HEK293T (cell line): ENCODE results near the gene GARIN5A.

Experiments
- CTCF ChIA-PET: fragments of 350-600 bp; formaldehyde crosslinking; extraction: SDS; loops from one replicate; lab custom pipeline; 2021; ENCODE audit warnings: antibody characterized with exemption, inconsistent platforms; lab: Yijun Ruan, JAX
- POLR2A ChIA-PET: fragments of 350-600 bp; formaldehyde crosslinking; extraction: SDS; loops from one replicate; lab custom pipeline; 2020; ENCODE audit warnings: antibody characterized with exemption, inconsistent platforms; lab: Yijun Ruan, JAX
- DNase-seq: peaks from one replicate; pipeline ENCODE4 v3.0.0; 2012; ENCODE audit warnings: mixed read lengths; ENCODE audit errors: extremely low spot score
- ARNT ChIP-seq: fragments of 450-650 bp; IDR thresholded peaks from 2 replicates; pipeline ENCODE4 v1.6.1; 2017; ENCODE audit warnings: mild to moderate bottlenecking
- BHLHE40 ChIP-seq: fragments of 450-650 bp; IDR thresholded peaks from 2 replicates; pipeline ENCODE4 v1.6.1; 2016; ENCODE audit warnings: mild to moderate bottlenecking, moderate library complexity, borderline replicate concordance
- CTBP1 ChIP-seq: fragments of 450-650 bp; IDR thresholded peaks from 2 replicates; pipeline ENCODE4 v1.6.1; 2016; ENCODE audit warnings: borderline replicate concordance
- ELF4 ChIP-seq: fragments of 450-650 bp; IDR thresholded peaks from 2 replicates; pipeline ENCODE4 v1.6.1; 2017; ENCODE audit warnings: antibody characterized with exemption
- FOXA1 ChIP-seq: fragments of 450-650 bp; IDR thresholded peaks from 2 replicates; pipeline ENCODE4 v1.6.1; 2016; ENCODE audit warnings: mild to moderate bottlenecking
- FOXK2 ChIP-seq: fragments of 450-650 bp; IDR thresholded peaks from 2 replicates; pipeline ENCODE4 v1.6.1; 2016; ENCODE audit warnings: mild to moderate bottlenecking
- FOXM1 ChIP-seq: fragments of 450-650 bp; IDR thresholded peaks from 2 replicates; pipeline ENCODE4 v1.6.1; 2017; ENCODE audit warnings: mild to moderate bottlenecking, borderline replicate concordance
- HDGF ChIP-seq: fragments of 450-650 bp; IDR thresholded peaks from 2 replicates; pipeline ENCODE4 v1.6.1; 2017; ENCODE audit warnings: antibody characterized with exemption, borderline replicate concordance
- L3MBTL2 ChIP-seq: fragments of 450-650 bp; conservative IDR thresholded peaks from 2 replicates; pipeline ENCODE4 v1.6.1; 2016; ENCODE audit warnings: mild to moderate bottlenecking
- LEF1 ChIP-seq: fragments of 450-650 bp; IDR thresholded peaks from 2 replicates; pipeline ENCODE4 v1.6.1; 2017; ENCODE audit warnings: mild to moderate bottlenecking, borderline replicate concordance
- NFRKB ChIP-seq: fragments of 450-650 bp; IDR thresholded peaks from 2 replicates; pipeline ENCODE4 v1.6.1; 2016; ENCODE audit warnings: mild to moderate bottlenecking, moderate library complexity
- PKNOX1 ChIP-seq: fragments of 450-650 bp; IDR thresholded peaks from 2 replicates; pipeline ENCODE4 v1.6.1; 2016
- SP1 ChIP-seq: fragments of 450-650 bp; IDR thresholded peaks from 2 replicates; pipeline ENCODE4 v1.6.1; 2017
- SUZ12 ChIP-seq: fragments of 450-650 bp; IDR thresholded peaks from 2 replicates; pipeline ENCODE4 v1.6.1; 2016; ENCODE audit warnings: mild to moderate bottlenecking
- TARDBP ChIP-seq: fragments of 450-650 bp; IDR thresholded peaks from 2 replicates; pipeline ENCODE4 v1.6.1; 2016
- ZNF384 ChIP-seq: fragments of 450-650 bp; IDR thresholded peaks from 2 replicates; pipeline ENCODE4 v1.6.1; 2016

Gene GARIN5A

GRCh38 chr19:50476224-50476906, at the start of gene GARIN5A, which contains the start of gene EMC10:
Gene GARIN5A, minus strand, starts transcription at chr19:50476848. Its CDS starts 460 bp downstream, at chr19:50476388.
Gene EMC10, plus strand, starts transcription at chr19:50476507. Its CDS starts 38 bp downstream, at chr19:50476545.
- ChIA-PET POLR2A (no interaction called here), CTCF (no interaction called here)
- peak; percentile 100 for DNase-seq
- no peak for TF ChIP-seq CTBP1
- TF ChIP-seq PKNOX1: peak; percentile 62; the same call in 1 of the 2 replicates
- TF ChIP-seq ZNF384: no peak
- TF ChIP-seq SUZ12: no peak
- TF ChIP-seq LEF1: no peak
- no peak for TF ChIP-seq BHLHE40
- no peak for TF ChIP-seq FOXA1
- TF ChIP-seq TARDBP: peak; percentile 98
- peak; percentile 70 for TF ChIP-seq L3MBTL2
- peak; percentile 42; the same call in 1 of the 2 replicates for TF ChIP-seq ELF4
- no peak for TF ChIP-seq SP1
- no peak for TF ChIP-seq HDGF
- TF ChIP-seq FOXK2: no peak
- TF ChIP-seq FOXM1: no peak
- TF ChIP-seq ARNT: no peak
- no peak for TF ChIP-seq NFRKB

DNA sequence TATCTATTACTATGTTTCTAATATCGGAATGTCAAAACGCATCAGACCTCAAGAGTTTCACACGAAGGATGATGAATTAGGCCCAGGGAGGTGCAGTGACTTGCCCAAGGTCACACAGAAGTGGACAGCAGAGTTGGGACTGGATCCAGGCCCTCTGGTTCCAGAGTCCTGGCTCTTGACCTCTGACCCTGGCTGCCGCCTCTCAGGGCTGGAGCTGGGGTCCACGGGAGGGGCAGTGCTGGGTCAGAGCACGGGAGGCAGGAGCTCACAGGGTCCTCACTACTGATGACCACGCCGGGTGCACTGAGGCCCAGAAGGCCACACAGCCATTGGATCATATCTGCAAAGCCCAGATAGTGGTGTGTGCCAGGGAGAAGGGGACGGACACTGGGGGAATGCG, 46.2 kb upstream of the GARIN5A start:
- no peak for DNase-seq
- no peak for TF ChIP-seq SP1
- TF ChIP-seq LEF1: no peak
- no peak for TF ChIP-seq BHLHE40
- no peak for TF ChIP-seq FOXM1
- no peak for TF ChIP-seq L3MBTL2
- no peak for TF ChIP-seq ARNT
- no peak for TF ChIP-seq SUZ12
- no peak for TF ChIP-seq ZNF384
- TF ChIP-seq ELF4: no peak
- TF ChIP-seq TARDBP: no peak
- TF ChIP-seq HDGF: no peak
- TF ChIP-seq NFRKB: no peak
- no peak for TF ChIP-seq PKNOX1
- no peak for TF ChIP-seq FOXA1
- TF ChIP-seq FOXK2: no peak
- TF ChIP-seq CTBP1: no peak
- POLR2A ChIA-PET: interaction anchor here (1.4 kb wide), 1 partner anchor 10 kb away, joined by 3 read pairs; no protein-coding TSS in a partner anchor
- CTCF ChIA-PET: no interaction called here

- DNase-seq: no peak
- TF ChIP-seq HDGF (no peak), CTBP1 (no peak), SP1 (no peak), BHLHE40 (no peak), FOXM1 (no peak), TARDBP (no peak), FOXA1 (no peak), ARNT (no peak), ELF4 (no peak), LEF1 (no peak), L3MBTL2 (no peak), ZNF384 (no peak), SUZ12 (no peak), NFRKB (no peak), FOXK2 (no peak), PKNOX1 (no peak)
- ChIA-PET POLR2A (interaction anchor here (1.4 kb wide), 1 partner anchor 8 kb away, joined by 3 read pairs; no protein-coding TSS in a partner anchor), CTCF (no interaction called here)
These were observed 44.3 kb upstream of the GARIN5A start for GRCh38 chr19:50520822-50521465.

GRCh38 chr19:50519006-50519575, 42.4 kb upstream of the GARIN5A start:
- POLR2A ChIA-PET: no interaction called here
- no peak for DNase-seq
- no peak for TF ChIP-seq FOXA1
- no peak for TF ChIP-seq ELF4
- CTCF ChIA-PET: no interaction called here

DNA sequence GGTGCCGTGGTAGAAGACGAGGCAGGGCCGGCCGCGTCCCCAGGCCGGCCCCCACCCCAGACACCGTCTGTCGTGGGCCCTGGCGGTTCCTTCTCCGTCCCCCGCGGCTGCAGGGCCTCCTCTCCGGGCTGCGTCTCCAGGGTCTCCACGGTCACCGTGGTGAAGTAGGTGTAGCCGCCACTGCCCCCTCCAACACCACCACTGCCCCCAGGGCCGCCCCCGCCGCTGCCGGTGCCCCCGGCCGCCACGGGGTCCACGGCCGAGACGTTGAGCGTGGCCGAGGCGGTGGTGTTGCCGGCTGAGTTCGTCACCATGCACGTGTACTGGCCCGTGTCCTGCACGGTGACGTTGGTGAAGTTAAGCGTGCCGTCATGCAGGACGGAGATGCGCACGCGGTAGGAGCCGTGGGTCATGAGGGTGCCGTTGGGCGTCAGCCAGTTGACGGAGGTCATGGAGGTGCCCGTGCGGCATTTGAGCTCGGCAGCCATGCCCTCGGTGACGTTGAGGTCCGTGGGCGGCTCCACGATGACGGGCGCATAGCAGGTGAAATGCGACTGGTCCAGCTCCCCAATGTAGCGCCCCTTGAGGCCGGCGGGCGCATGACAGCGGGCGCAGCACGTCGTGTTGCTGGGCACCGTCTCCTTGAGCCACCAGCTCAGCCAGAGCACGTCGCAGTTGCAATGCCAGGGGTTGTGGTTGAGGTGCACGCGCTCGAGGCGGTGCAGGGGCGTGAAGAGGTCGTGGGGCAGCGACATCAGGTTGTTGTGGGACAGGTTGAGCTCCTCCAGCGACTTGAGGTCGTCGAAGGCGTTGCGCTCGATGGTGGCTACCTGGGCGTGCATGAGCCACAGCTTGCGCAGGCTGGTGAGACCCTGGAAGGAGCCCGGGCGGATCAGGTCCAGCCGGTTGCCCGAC, 41.7 kb upstream of the GARIN5A start:
- TF ChIP-seq HDGF: no peak
- no peak for TF ChIP-seq SUZ12
- TF ChIP-seq NFRKB: no peak
- no peak for TF ChIP-seq TARDBP
- CTCF ChIA-PET: no interaction called here
- no peak for DNase-seq
- POLR2A ChIA-PET: no interaction called here
